Neural progenitor cell (in vitro differentiated cells): Measurements from ENCODE around the gene PIERCE2. TPM values are rescaled to one million over a fixed set of nuclear protein-coding genes. Genes with fewer than 3 reads are reported as not detected.
"Not testable (repeated sequence)": the region's sequence is repeated elsewhere in the genome, so short reads cannot be mapped to it uniquely, and the experiment has no call there.

ENCODE experiments used
- DNase-seq: peaks from one replicate; pipeline ENCODE4 v3.0.0-alpha.2; 2016; ENCODE audit warnings: low spot score
- H2AFZ ChIP-seq: fragments of 200-600 bp; sonication (generic); replicated peaks from 2 replicates; pipeline ENCODE4 v1.6.1; 2016; ENCODE audit warnings: antibody characterized with exemption
- H3F3A ChIP-seq: fragments of 200-600 bp; sonication (generic); 2 replicates; pipeline ENCODE4 v1.6.1; 2016; ENCODE audit warnings: antibody characterized with exemption, low read depth
- H3K27ac ChIP-seq: fragments of 200-600 bp; sonication (generic); 2 replicates; pipeline ENCODE4 v1.5.1; 2016; ENCODE audit warnings: mild to moderate bottlenecking
- H3K27me3 ChIP-seq: fragments of 200-600 bp; sonication (generic); 2 replicates; pipeline ENCODE4 v1.6.1; 2016; ENCODE audit warnings: mild to moderate bottlenecking, moderate library complexity
- H3K36me3 ChIP-seq: fragments of 200-600 bp; sonication (generic); 2 replicates; pipeline ENCODE4 v1.5.1; 2016
- H3K4me1 ChIP-seq: fragments of 200-600 bp; sonication (generic); 2 replicates; pipeline ENCODE4 v1.6.1; 2016; ENCODE audit warnings: mixed run types
- H3K4me2 ChIP-seq: fragments of 200-600 bp; sonication (generic); 2 replicates; pipeline ENCODE4 v1.6.1; 2016
- H3K4me3 ChIP-seq: fragments of 200-600 bp; sonication (generic); 2 replicates; pipeline ENCODE4 v1.5.1; 2016
- H3K79me2 ChIP-seq: fragments of 200-600 bp; sonication (generic); 2 replicates; pipeline ENCODE4 v1.6.1; 2016; ENCODE audit warnings: low read depth
- H3K9ac ChIP-seq: fragments of 200-600 bp; sonication (generic); 2 replicates; pipeline ENCODE4 v1.6.1; 2016
- H3K9me3 ChIP-seq: fragments of 200-600 bp; sonication (generic); 2 replicates; pipeline ENCODE4 v1.5.1; 2016; ENCODE audit warnings: low read depth
- H4K20me1 ChIP-seq: fragments of 200-600 bp; sonication (generic); 2 replicates; pipeline ENCODE4 v1.6.1; 2016; ENCODE audit warnings: low read depth
- H3K27ac Mint-ChIP-seq: 3 replicates; pipeline ENCODE4 v1.8.0; 2021; ENCODE audit warnings: mixed read lengths
- H3K27me3 Mint-ChIP-seq: 2 replicates; pipeline ENCODE4 v1.8.0; 2022; ENCODE audit warnings: low read depth, mild to moderate bottlenecking, inconsistent platforms, moderate library complexity, mixed read lengths; ENCODE audit not compliant: insufficient read depth
- H3K36me3 Mint-ChIP-seq: 3 replicates; pipeline ENCODE4 v1.8.0; 2021; ENCODE audit warnings: mixed read lengths
- H3K4me1 Mint-ChIP-seq: 3 replicates; pipeline ENCODE4 v1.8.0; 2021; ENCODE audit warnings: mixed read lengths
- H3K4me3 Mint-ChIP-seq: 3 replicates; pipeline ENCODE4 v1.8.0; 2021; ENCODE audit warnings: mild to moderate bottlenecking, moderate library complexity, mixed read lengths
- H3K9me3 Mint-ChIP-seq: 3 replicates; pipeline ENCODE4 v1.8.0; 2020; ENCODE audit warnings: mixed read lengths
- EZH2 ChIP-seq: fragments of 200-600 bp; sonication (generic); IDR thresholded peaks from 2 replicates; pipeline ENCODE4 v1.6.1; 2017; ENCODE audit warnings: antibody characterized with exemption, mild to moderate bottlenecking, moderate library complexity
- EZH2phosphoT487 ChIP-seq: fragments of 200-600 bp; sonication (generic); IDR thresholded peaks from 2 replicates; pipeline ENCODE4 v1.6.1; 2017; ENCODE audit warnings: antibody characterized with exemption
- total RNA-seq: library from RNA; depleted of rRNA; stranded (reverse); fragments of >200 nt; gene quantifications from 2 replicates; pipeline ENCODE4 v1.2.3, GENCODE V29; 2015; ENCODE audit warnings: low replicate concordance
- TF ChIP-seq, protein P1 (sequence below): fragments of 200-600 bp; sonication (generic); IDR thresholded peaks from 2 replicates; pipeline ENCODE4 v1.5.1; 2017; ENCODE audit warnings: antibody characterized with exemption, mild to moderate bottlenecking

PIERCE2 gene
- total RNA-seq, 1 donor from 2014 or later = 14.2 TPM

DNA sequence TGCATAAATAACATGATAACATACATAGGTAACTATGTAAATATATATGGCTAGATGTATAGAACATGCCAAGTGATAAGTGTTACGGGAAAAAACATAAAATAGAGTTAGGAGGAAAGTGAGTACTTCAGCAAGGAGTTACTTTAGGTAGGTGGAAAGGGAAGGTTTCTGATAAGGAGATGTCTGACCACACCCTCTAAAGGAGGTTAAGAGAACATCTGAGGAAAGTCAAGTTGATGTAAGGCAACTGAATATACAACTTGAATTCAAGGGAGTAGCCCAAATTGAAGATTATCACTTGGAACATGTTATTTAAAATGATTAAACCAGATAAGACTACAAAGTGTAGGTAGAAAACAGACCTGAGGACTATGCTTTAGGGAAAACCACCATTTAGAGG is 13.8 kb downstream of the PIERCE2 start:
- no peaks in the 10 kb centered on the region for H3K27me3 ChIP-seq
- H3K27ac ChIP-seq = no peak overlapping the region
- H3K36me3 ChIP-seq = no peaks in the 10 kb centered on the region
- no peak overlapping the region for H3K27ac Mint-ChIP-seq
- peaks cover 3% of the 10 kb centered on the region for H3K36me3 Mint-ChIP-seq
- H3K79me2 ChIP-seq = no peaks in the 10 kb centered on the region
- H3K4me1 ChIP-seq = no peaks in the 10 kb centered on the region
- no peak overlapping the region for H2AFZ ChIP-seq
- H3K4me1 Mint-ChIP-seq = no peaks in the 10 kb centered on the region
- H3K9me3 Mint-ChIP-seq = no peaks in the 10 kb centered on the region
- H3K9me3 ChIP-seq = no peaks in the 10 kb centered on the region
- no peak for DNase-seq
- H3K4me2 ChIP-seq = no peak overlapping the region
- H4K20me1 ChIP-seq = no peaks in the 10 kb centered on the region
- no peak overlapping the region for H3K9ac ChIP-seq
- no peak for TF ChIP-seq EZH2phosphoT487
- no peak for TF ChIP-seq EZH2
- TF ChIP-seq, protein P1, sequence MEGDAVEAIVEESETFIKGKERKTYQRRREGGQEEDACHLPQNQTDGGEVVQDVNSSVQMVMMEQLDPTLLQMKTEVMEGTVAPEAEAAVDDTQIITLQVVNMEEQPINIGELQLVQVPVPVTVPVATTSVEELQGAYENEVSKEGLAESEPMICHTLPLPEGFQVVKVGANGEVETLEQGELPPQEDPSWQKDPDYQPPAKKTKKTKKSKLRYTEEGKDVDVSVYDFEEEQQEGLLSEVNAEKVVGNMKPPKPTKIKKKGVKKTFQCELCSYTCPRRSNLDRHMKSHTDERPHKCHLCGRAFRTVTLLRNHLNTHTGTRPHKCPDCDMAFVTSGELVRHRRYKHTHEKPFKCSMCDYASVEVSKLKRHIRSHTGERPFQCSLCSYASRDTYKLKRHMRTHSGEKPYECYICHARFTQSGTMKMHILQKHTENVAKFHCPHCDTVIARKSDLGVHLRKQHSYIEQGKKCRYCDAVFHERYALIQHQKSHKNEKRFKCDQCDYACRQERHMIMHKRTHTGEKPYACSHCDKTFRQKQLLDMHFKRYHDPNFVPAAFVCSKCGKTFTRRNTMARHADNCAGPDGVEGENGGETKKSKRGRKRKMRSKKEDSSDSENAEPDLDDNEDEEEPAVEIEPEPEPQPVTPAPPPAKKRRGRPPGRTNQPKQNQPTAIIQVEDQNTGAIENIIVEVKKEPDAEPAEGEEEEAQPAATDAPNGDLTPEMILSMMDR = no peak
- no peak overlapping the region for H3K4me3 Mint-ChIP-seq
- no peaks in the 10 kb centered on the region for H3F3A ChIP-seq
- H3K27me3 Mint-ChIP-seq = peaks cover 2% of the 10 kb centered on the region
- no peak overlapping the region for H3K4me3 ChIP-seq

- H3K4me2 ChIP-seq = no peak overlapping the region
- Mint-ChIP-seq H3K4me3 (no peak overlapping the region), H3K27ac (no peak overlapping the region), H3K27me3 (peaks cover 2% of the 10 kb centered on the region), H3K36me3 (no peaks in the 10 kb centered on the region), H3K9me3 (no peaks in the 10 kb centered on the region), H3K4me1 (peaks cover 3% of the 10 kb centered on the region)
- H3K4me3 ChIP-seq = no peak overlapping the region
- no peaks in the 10 kb centered on the region for H3K36me3 ChIP-seq
- H3K9me3 ChIP-seq = no peaks in the 10 kb centered on the region
- no peak overlapping the region for H3K9ac ChIP-seq
- peaks cover 5% of the 10 kb centered on the region for H3F3A ChIP-seq
- H3K4me1 ChIP-seq = no peaks in the 10 kb centered on the region
- no peaks in the 10 kb centered on the region for H4K20me1 ChIP-seq
- H3K79me2 ChIP-seq = no peaks in the 10 kb centered on the region
- no peak overlapping the region for H2AFZ ChIP-seq
- no peaks in the 10 kb centered on the region for H3K27me3 ChIP-seq
- no peak overlapping the region for H3K27ac ChIP-seq
- TF ChIP-seq EZH2 (no peak), EZH2phosphoT487 (no peak)
- TF ChIP-seq, protein P1 = peak; percentile 69
- DNase-seq = peak; percentile 64
Measured at GRCh38 chr15:55434989-55435825, 26.9 kb downstream of the PIERCE2 start.

GRCh38 chr15:55443141-55443540 is 34.8 kb downstream of the PIERCE2 start:
- Mint-ChIP-seq H3K9me3 (peaks cover 25% of the 10 kb centered on the region), H3K36me3 (peaks cover 20% of the 10 kb centered on the region)
- H2AFZ ChIP-seq, H3K27ac ChIP-seq, H3K4me3 ChIP-seq, DNase-seq, H3K9me3 ChIP-seq, H3K79me2 ChIP-seq, H3K27me3 ChIP-seq, H3K9ac ChIP-seq, H3K27ac Mint-ChIP-seq, H3K27me3 Mint-ChIP-seq, H3K4me1 Mint-ChIP-seq, H4K20me1 ChIP-seq, H3F3A ChIP-seq, H3K4me3 Mint-ChIP-seq, H3K4me1 ChIP-seq, H3K36me3 ChIP-seq, H3K4me2 ChIP-seq: not testable (repeated sequence)

GRCh38 chr15:55445936-55446335 is 37.6 kb downstream of the PIERCE2 start:
- not testable (repeated sequence) for H4K20me1 ChIP-seq, H3K27ac ChIP-seq, H3K4me1 Mint-ChIP-seq, H3K79me2 ChIP-seq, H3K4me1 ChIP-seq, H3K36me3 ChIP-seq, H3K4me3 ChIP-seq, H3K9me3 ChIP-seq, H3K9ac ChIP-seq, H3K4me3 Mint-ChIP-seq, H3F3A ChIP-seq, DNase-seq, H2AFZ ChIP-seq, H3K27me3 Mint-ChIP-seq, H3K27ac Mint-ChIP-seq, H3K27me3 ChIP-seq, H3K4me2 ChIP-seq
- Mint-ChIP-seq H3K36me3 (peaks cover 26% of the 10 kb centered on the region), H3K9me3 (peaks cover 30% of the 10 kb centered on the region)

- not testable (repeated sequence) for H3K79me2 ChIP-seq, H3K4me3 ChIP-seq, H3K4me1 ChIP-seq, H3K27me3 Mint-ChIP-seq, H3K27ac Mint-ChIP-seq, H4K20me1 ChIP-seq, H3K9ac ChIP-seq, DNase-seq, H3K4me3 Mint-ChIP-seq, H3K9me3 ChIP-seq, H3K4me1 Mint-ChIP-seq, H3F3A ChIP-seq, H3K27me3 ChIP-seq, H3K27ac ChIP-seq, H3K4me2 ChIP-seq, H2AFZ ChIP-seq, H3K36me3 ChIP-seq
- H3K36me3 Mint-ChIP-seq = peaks cover 27% of the 10 kb centered on the region
- peaks cover 30% of the 10 kb centered on the region for H3K9me3 Mint-ChIP-seq
Measured at GRCh38 chr15:55446379-55447029, 38.2 kb downstream of the PIERCE2 start.

GRCh38 chr15:55447030-55447394 is 38.7 kb downstream of the PIERCE2 start:
- H3K9ac ChIP-seq, H3K79me2 ChIP-seq, H3K27ac ChIP-seq, H3K4me1 Mint-ChIP-seq, H3K4me1 ChIP-seq, H4K20me1 ChIP-seq, H3K27me3 ChIP-seq, H3K9me3 ChIP-seq, H3K4me2 ChIP-seq, H3K36me3 ChIP-seq, H3K4me3 ChIP-seq, H2AFZ ChIP-seq, H3K27ac Mint-ChIP-seq, DNase-seq, H3K4me3 Mint-ChIP-seq, H3K27me3 Mint-ChIP-seq, H3F3A ChIP-seq: not testable (repeated sequence)
- peaks cover 30% of the 10 kb centered on the region for H3K9me3 Mint-ChIP-seq
- peaks cover 27% of the 10 kb centered on the region for H3K36me3 Mint-ChIP-seq
